Uterine smooth muscle cell (primary cell): ENCODE results near the gene OR5M8. TPM values are rescaled to one million over a fixed set of nuclear protein-coding genes. Genes with fewer than 3 reads are reported as not detected.

Source experiments
- total RNA-seq: library from RNA; depleted of rRNA; stranded (reverse); fragments of >200 nt; gene quantifications from 2 replicates; pipeline ENCODE4 v1.2.3, GENCODE V29; 2014

OR5M8 gene
- not detected in 2 replicates for total RNA-seq

GRCh38 chr11:56491270-56491669, at the start of gene OR5M8:
TSS of gene OR5M8 (minus strand) at chr11:56491370. CDS start at chr11:56491370, 0 bp downstream.

DNA sequence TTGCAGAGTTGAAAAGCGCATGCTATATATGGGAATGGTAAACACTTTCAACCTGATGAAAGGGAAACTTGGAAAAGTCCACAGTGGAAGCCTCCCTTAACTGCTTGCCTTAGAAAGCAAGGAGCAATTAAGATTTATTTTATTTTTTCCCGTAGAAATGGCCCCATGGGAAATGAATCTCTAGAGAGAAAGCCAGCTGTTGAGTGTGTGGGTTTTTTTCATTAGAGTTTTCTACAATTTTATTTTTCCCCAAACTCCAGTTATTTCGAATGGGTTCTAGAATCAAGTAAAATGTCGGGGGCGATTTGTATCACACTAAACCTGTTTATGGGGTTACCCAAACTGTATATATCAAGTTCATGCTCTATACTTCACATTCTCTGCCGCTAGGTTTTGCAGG, 17.9 kb downstream of the OR5M8 start, which contains the start of gene OR5M3:
Gene OR5M3 (minus strand): TSS at position 101 of the 400 bp plus-strand sequence. CDS start 2,855 bp downstream, outside the sequence.

Other genes starting within 250 kb of the OR5M8 start
- gene OR5T3, start 239.1 kb downstream of the OR5M8 start, total RNA-seq, result not detected in 2 replicates
- not detected in 2 replicates for gene OR5T1, start 217.2 kb downstream of the OR5M8 start, total RNA-seq
- gene OR8H1, start 199.1 kb downstream of the OR5M8 start, total RNA-seq, result not detected in 2 replicates
- not detected in 2 replicates for gene OR8K3, start 176.2 kb downstream of the OR5M8 start, total RNA-seq
- not detected in 2 replicates for gene OR8K1, start 145.3 kb downstream of the OR5M8 start, total RNA-seq
- gene OR8J1, start 137.1 kb downstream of the OR5M8 start, total RNA-seq, result not detected in 2 replicates
- gene OR8U1, start 115.7 kb downstream of the OR5M8 start, total RNA-seq, result not detected in 2 replicates
- not detected in 2 replicates for gene OR5AL1, start 78.7 kb downstream of the OR5M8 start, total RNA-seq
- not detected in 2 replicates for gene OR5M3, start 18.0 kb downstream of the OR5M8 start, total RNA-seq
- not detected in 2 replicates for gene OR5M11, start 51.9 kb upstream of the OR5M8 start, total RNA-seq
- not detected in 2 replicates for gene OR5M10, start 86.4 kb upstream of the OR5M8 start, total RNA-seq
- gene OR5M1, start 123.5 kb upstream of the OR5M8 start, total RNA-seq, result not detected in 2 replicates
- gene OR5AP2, start 151.1 kb upstream of the OR5M8 start, total RNA-seq, result not detected in 2 replicates
- not detected in 2 replicates for gene OR5AR1, start 172.3 kb upstream of the OR5M8 start, total RNA-seq
- not detected in 2 replicates for gene OR9G1, start 207.7 kb upstream of the OR5M8 start, total RNA-seq